Mesothelial cell of epicardium (in vitro differentiated cells): Measurements from ENCODE around the gene MYG1. TPM values are rescaled to one million over a fixed set of nuclear protein-coding genes. Genes with fewer than 3 reads are reported as not detected.

Experiments used
- DNase-seq, 2 experiments: peaks; one replicate each; pipeline ENCODE4 v3.0.0; 2021; ENCODE audit warnings: low spot score in 2 of 2; ENCODE audit not compliant: unreplicated experiment in 2 of 2
- H3K27ac Mint-ChIP-seq: 2 replicates; pipeline ENCODE4 v1.8.0; 2021; ENCODE audit warnings: mixed read lengths
- H3K27me3 Mint-ChIP-seq: 2 replicates; pipeline ENCODE4 v1.8.0; 2021; ENCODE audit warnings: low read depth, mixed read lengths
- H3K36me3 Mint-ChIP-seq: 2 replicates; pipeline ENCODE4 v1.8.0; 2021; ENCODE audit warnings: mixed read lengths
- H3K4me1 Mint-ChIP-seq: 2 replicates; pipeline ENCODE4 v1.8.0; 2021; ENCODE audit warnings: mixed read lengths
- H3K4me3 Mint-ChIP-seq: 2 replicates; pipeline ENCODE4 v1.8.0; 2021; ENCODE audit warnings: mild to moderate bottlenecking, moderate library complexity, mixed read lengths
- H3K9me3 Mint-ChIP-seq: 2 replicates; pipeline ENCODE4 v1.8.0; 2021; ENCODE audit warnings: mixed read lengths
- CTCF ChIP-seq: fragments of 200-600 bp; sonication (generic); IDR thresholded peaks from one replicate; pipeline ENCODE4 v1.5.0; 2021; ENCODE audit warnings: antibody characterized with exemption; ENCODE audit not compliant: unreplicated experiment
- total RNA-seq: library from RNA; stranded (reverse); gene quantifications from 3 replicates; pipeline ENCODE4 v1.2.1, GENCODE V29; 2021

The MYG1 gene
- total RNA-seq, 1 donor from 2014 or later, result 55.9 TPM

- DNase-seq, result peak; percentile 66 to 82
- Mint-ChIP-seq H3K4me1 (peaks cover 30% of the 10 kb centered on the region), H3K27me3 (no peaks in the 10 kb centered on the region), H3K36me3 (peaks cover 3% of the 10 kb centered on the region), H3K4me3 (peak within 1 kb of the TSS; percentile 97), H3K9me3 (no peaks in the 10 kb centered on the region), H3K27ac (peak within 1 kb of the TSS; percentile 93)
- peak; percentile 31 for TF ChIP-seq CTCF
Observed at GRCh38 chr12:53267999-53268629, 31.4 kb upstream of the MYG1 start, which contains the start of gene ESPL1. TSS of gene ESPL1 (plus strand) at chr12:53268299. CDS start at chr12:53268767, 468 bp downstream.

GRCh38 chr12:53268630-53269562, 30.6 kb upstream of the MYG1 start:
- no peak for TF ChIP-seq CTCF
- DNase-seq, result no peak
- peaks cover 30% of the 10 kb centered on the region for H3K4me1 Mint-ChIP-seq
- H3K27me3 Mint-ChIP-seq, result no peaks in the 10 kb centered on the region
- H3K27ac Mint-ChIP-seq, result peak overlapping the region; percentile 93
- H3K4me3 Mint-ChIP-seq, result peak overlapping the region; percentile 97
- no peaks in the 10 kb centered on the region for H3K9me3 Mint-ChIP-seq
- peaks cover 3% of the 10 kb centered on the region for H3K36me3 Mint-ChIP-seq

GRCh38 chr12:53274445-53274844, 25.1 kb upstream of the MYG1 start:
- Mint-ChIP-seq H3K27ac (peak overlapping the region; percentile 19), H3K4me3 (no peak overlapping the region), H3K4me1 (peaks cover 9% of the 10 kb centered on the region), H3K27me3 (no peaks in the 10 kb centered on the region), H3K36me3 (peaks cover 7% of the 10 kb centered on the region), H3K9me3 (no peaks in the 10 kb centered on the region)
- no peak for DNase-seq
- no peak for TF ChIP-seq CTCF

- no peak for DNase-seq
- H3K27me3 Mint-ChIP-seq, result no peaks in the 10 kb centered on the region
- TF ChIP-seq CTCF, result no peak
- H3K4me3 Mint-ChIP-seq, result no peak overlapping the region
- H3K4me1 Mint-ChIP-seq, result no peaks in the 10 kb centered on the region
- H3K36me3 Mint-ChIP-seq, result peaks cover 10% of the 10 kb centered on the region
- H3K27ac Mint-ChIP-seq, result no peak overlapping the region
- H3K9me3 Mint-ChIP-seq, result no peaks in the 10 kb centered on the region
Observed at GRCh38 chr12:53276511-53276910, 23.0 kb upstream of the MYG1 start.

GRCh38 chr12:53277981-53278380, 21.5 kb upstream of the MYG1 start:
- Mint-ChIP-seq H3K36me3 (peaks cover 9% of the 10 kb centered on the region), H3K9me3 (no peaks in the 10 kb centered on the region), H3K4me3 (no peak overlapping the region), H3K4me1 (no peaks in the 10 kb centered on the region), H3K27ac (no peak overlapping the region), H3K27me3 (no peaks in the 10 kb centered on the region)
- DNase-seq, result no peak
- TF ChIP-seq CTCF, result no peak
